Right forelimb (tissue), 1 donor: Measurements from ENCODE around the gene VGLL1.

Experiments used
- DNase-seq: peaks from one replicate; pipeline ENCODE4 v3.0.0-alpha.2; 2018

The VGLL1 gene, protein sequence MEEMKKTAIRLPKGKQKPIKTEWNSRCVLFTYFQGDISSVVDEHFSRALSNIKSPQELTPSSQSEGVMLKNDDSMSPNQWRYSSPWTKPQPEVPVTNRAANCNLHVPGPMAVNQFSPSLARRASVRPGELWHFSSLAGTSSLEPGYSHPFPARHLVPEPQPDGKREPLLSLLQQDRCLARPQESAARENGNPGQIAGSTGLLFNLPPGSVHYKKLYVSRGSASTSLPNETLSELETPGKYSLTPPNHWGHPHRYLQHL

DNA sequence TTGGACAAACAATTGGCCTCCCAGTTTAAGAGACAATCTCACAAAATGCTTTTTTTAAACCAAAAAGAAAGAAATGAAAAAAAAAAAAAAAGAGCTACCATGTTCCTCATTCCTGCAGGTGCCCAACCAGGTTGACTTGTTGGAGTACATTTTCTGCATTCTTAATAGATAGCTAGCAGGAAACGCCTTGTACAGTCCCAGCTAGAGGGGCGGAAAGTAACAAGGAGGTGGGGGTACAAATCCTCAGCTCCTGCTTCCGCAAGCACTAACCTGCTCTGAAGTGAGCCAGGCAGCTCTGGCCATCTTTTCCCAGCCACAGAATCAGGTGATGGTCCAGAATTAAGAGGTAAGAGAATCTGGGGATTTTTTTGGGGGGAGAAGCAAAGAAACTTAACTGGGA lies at the start of gene VGLL1:
Gene VGLL1, plus strand, starts transcription at position 265 of the 400 bp plus-strand sequence. CDS start 3,806 bp downstream, outside the sequence.
- DNase-seq: no peak

DNA sequence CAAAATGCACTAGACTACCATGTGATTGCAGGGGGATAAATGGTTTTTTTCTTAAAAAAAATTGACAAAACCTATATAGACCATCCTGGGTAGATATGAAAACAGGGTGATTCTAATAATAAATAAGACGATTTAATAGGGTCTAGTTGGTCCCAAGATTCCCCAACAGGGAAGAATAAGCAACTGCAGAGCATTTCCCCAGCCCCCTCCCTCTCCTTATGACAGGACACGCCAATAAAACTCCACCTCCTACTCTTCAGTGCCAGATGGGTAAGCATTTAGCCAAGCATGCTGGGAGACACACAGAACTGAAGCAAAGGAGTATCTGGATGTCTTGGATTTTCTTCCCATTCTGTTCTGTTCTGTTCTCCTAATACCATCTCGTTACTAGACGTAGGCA lies 44.4 kb upstream of the VGLL1 start, which contains the start of gene BRS3:
Gene BRS3, plus strand, starts transcription at position 301 of the 400 bp plus-strand sequence. CDS start 168 bp downstream, outside the sequence.
- no peak for DNase-seq

DNA sequence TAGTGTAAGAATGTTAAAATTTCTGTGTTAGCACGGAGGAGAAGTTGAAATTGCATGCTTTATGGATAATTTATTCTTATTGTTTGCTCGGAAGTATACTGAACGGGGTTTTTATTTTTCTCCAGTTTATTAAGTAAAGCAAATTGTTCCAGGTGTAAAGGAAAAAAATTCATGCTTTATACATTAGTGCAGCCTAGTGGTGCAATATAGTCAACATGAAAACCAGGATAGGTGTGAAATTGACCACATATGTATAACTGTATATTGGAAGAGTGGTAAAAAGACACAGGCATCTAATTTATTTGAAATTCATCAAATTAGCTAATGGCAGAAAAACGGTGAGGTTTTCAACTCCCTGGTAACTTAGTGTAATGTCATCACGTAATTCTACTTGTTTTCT lies 43.3 kb upstream of the VGLL1 start:
- DNase-seq: no peak

DNA sequence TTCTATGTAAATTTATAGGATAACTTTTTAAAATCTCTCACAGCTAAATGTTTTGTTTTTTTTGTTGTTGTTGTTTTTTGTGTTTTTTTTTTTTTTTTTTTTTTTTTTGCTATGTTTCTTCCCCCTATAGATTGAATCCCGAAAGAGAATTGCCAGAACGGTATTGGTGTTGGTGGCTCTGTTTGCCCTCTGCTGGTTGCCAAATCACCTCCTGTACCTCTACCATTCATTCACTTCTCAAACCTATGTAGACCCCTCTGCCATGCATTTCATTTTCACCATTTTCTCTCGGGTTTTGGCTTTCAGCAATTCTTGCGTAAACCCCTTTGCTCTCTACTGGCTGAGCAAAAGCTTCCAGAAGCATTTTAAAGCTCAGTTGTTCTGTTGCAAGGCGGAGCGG lies 40.2 kb upstream of the VGLL1 start:
- DNase-seq: no peak

DNA sequence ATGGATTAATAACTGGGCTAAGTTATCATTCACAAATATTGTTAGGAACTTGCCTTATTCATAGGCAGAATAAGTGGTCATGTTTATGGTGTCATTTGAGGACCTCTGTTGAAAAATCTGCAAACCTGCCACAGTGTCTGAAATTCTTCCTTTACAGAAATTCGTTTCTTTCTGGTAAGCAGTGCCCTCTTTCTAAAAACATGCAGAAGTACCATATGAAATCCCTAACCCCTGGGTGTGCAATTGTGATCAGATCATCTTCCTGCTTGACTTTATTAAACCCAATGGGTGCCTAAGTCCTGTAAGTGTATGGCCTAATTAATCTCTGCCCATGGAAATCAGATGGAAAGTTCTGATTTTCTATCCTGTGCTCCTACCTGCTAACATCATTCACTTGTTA lies 39.0 kb upstream of the VGLL1 start:
- DNase-seq: no peak

DNA sequence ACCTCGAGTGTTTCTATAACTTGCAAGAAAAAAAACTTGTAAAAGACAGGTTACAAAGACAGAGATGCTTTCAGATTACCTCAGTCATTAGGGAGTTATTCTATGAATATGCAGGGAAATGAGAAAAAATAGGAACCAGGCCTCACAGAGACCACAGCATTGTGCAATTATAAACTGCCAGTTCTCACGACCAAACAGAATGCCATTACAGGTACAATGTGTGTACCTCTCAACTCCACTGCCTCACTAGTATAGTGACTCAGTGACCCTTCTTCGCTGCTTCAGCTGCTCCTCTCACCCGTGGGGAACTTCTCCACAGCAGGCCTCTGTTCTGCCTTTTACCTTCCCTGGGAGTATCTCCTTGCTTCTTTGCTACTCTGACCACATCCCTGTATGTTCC lies 37.0 kb upstream of the VGLL1 start:
- DNase-seq: no peak

DNA sequence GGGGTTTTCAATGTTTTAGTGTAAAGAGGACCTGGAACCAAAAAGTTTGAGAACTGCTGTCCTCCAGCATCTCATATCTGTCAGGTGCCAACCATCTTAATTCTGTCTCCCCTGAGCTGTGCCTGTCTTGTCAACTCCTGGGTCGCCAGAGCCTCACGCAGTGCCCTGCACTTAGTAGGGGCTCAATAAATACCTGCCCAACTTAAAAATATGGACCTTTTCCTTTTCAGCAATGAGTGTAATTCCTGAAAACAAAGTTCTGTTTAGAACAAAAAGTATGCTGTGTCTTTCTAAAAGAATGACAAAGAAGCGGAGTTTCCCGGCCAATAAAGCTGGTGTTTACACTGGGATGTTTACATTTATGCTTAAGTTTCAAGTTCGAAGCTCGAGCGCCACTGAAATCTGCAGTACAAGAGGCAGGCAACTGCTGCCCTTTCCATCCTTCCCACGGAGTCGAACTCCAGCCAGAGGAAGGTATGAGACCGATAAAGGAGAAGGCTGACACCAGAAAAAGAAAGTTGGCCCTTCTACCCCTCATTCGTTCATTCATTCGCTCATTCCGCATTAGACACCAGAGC lies 35.7 kb upstream of the VGLL1 start:
- no peak for DNase-seq

DNA sequence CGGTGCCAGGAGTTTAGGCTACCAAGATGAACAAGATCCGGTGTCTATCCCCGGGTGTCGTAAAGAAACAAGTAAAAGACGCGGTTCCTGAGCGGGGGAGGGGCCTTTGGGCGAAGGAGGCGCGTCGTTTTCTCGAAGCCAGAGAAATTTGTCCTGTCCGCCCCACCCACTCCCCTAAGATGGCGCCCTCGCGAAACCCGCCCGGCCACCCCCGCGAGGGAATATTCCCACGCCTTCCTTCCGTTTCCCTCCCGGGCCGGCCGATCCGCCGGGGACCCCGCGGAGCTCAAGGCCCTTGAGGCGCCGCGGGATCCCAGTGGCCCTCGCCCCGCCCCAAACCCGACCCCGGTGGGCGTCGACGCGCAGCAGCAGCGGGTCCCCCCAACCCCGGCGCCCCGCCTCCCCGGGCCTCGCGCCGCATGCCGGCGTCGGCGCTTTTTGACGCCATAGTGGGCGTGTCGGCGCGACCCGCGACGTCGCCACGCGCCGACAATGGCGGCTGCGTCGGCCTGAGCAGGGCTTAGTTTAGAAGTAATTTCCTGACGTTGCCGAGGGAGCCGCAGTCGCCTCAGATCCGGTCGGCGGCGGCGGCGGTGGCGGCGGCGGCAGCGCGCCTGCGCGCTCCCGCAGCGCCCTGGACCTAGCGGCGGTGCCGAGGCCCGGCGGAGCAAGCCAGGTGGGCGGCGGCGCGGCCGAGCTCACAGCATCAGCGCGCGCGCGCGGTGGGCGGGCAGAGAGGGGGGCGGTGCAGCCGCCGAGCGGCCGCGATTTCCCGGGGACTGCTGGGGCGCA lies 35.1 kb upstream of the VGLL1 start:
- DNase-seq: peak; percentile 89

DNA sequence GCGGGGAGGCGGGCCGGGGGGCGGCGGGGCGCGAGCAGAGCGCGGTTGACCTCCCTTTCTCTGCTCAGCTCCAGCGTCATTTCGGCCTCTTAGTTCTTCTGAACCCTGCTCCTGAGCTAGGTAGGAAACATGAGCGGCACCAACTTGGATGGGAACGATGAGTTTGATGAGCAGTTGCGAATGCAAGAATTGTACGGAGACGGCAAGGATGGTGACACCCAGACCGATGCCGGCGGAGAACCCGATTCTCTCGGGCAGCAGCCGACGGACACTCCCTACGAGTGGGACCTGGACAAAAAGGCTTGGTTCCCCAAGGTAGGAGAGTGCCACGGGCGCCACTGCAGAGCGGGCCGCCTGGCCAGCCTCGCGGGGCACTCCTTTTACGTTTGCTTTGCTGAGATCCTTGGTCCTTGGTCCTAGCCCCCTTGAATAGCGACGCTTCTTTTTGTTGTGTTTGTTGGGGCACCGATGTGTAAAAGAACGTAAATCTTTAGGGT lies 34.4 kb upstream of the VGLL1 start, which contains the start of gene HTATSF1:
Gene HTATSF1, plus strand, starts transcription at position 37 of the 497 bp plus-strand sequence. Its CDS starts 93 bp downstream, at position 130.
- DNase-seq: no peak

DNA sequence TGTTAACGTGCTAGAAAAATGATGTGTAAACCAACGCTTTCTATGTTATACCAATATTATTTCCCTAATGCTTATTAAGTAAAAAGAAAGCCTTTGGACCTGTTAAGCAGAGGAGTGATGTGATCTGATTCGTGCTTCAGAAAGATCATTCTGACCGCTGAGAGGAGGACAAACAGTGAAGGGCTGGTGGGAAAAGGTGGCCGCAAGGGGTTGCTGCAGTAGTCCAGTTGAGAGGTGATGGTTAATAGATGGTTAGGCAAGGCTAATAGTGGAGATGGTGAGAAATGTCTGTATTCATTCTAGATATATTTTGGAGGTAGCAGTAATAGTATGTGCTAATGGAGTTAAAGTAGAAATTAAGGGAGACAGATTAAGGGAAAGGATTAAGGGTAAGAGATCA lies 12.9 kb upstream of the VGLL1 start:
- DNase-seq: no peak

DNA sequence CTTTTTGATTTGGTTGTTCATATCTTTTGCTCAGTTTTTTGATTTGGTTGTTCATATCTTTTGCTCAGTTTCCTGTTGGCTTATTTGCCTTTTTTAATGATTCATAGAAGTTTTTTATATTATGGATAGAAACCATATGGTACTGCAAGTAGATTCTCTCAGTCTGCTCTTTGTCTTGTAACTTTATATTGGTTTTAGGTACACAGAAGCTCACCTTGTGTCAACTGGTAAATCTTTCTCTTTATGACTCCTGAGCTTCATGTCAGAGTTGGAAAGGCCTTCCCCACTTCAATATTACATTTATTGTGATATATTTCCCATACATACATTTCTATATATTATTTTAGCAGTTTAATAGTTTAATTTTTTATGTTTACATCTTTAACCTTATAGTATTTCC lies 8.2 kb upstream of the VGLL1 start:
- no peak for DNase-seq

DNA sequence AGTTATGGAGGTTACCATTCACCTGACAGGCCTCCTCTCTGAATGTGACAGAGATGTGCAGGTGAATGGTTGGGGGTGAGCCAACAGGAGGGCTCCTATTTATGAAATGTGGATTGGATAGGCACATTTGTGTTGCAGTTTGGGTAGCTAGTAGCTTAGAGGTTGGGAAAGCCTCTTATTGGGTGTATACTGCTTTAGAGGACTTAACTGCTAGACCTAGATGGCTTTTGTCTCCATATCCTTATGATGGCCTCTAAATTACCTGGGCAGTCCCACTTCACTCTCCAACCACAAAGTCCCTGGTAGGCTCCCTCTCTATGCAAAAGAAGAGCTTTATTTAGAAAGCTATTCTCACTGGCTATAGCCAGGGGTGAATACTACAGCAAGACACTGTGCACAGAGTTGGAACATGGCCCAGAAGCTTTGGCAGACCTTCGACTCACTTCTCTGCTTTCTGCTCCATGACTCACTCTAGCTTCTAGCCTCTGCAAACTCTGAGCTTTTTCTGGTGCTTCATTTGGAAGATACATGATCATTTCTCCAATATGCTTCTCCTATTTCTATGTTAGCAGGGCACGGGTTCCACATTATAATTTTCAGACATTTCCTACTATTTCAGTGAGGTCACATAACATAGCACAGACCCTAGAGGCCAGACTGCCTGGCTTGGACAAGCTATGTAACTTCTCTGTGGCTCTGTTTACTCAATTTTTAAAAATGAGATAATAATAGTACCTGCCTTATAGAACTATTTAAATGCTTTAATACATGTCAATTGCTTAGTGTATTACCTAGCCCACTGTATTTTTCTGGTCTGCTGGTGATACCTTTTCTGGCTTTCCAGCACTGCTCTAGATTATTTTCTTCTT lies 6.0 kb upstream of the VGLL1 start:
- peak; percentile 76 for DNase-seq

DNA sequence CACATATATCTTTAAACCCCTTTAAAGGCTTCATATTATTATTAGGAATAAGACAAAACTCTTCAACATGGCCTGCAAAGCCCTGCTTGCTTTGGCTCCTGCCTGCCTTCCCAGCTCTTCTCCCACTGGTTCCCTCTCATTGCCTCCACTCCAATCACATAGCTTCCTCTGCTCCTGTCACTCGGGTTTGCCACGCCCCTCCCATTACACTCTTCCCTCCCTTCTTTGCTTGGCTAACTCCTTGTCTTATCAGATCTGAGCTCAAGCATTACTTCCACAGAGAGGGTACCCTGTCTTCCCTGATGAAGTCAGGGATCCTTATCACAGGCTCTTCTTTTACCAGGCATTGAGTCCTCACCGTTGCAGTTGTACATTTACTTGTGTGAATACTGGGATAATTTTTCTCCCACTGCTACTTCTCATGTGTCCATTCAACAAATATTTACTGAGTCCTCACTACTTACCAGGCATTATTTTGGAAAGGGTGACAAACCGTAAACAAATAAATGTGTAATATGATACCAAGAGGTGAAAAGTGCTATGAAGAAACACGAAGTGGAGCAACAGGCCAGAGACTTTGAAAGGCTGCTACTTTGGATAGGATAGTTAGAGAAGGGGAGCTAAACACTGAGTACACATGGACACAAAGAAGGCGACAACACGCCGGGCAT lies 3.2 kb upstream of the VGLL1 start:
- DNase-seq: no peak

DNA sequence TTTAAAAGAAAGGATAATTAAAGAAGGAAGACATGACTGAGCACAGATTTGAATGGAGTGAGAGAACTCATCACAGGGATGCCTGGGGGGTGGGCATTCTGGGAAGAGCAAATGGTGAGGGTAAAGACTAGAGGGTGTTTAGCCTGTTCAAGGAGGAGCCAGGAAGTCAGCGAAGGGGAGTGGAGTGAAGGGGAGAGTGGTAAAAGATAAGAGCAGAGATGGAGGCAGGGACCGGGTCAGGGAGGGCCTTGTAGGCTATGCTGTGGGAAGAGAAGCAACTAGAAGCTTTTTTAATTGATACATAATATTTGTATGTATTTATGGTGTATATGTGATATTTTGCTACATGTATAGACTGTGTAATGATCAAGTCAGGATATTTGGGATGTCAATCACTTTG lies 2.2 kb upstream of the VGLL1 start:
- no peak for DNase-seq

DNA sequence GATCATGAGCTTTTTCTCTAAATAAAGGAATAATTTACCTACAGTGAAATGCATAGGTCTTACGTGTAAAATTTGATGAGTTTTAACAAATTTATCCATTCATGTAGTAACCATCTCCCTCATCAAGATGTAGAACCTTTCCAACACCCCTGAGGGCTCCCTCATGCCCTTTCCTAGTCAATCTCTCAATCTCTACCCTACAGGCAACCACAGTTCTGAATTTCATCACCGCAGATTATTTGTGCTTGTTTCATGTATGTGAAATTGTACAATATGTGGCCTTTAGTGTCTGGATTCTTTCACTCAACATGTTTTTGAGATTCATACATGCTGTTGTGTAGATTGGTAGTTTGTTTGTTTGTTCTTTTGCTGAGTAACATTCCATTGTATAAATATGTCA lies 2.1 kb downstream of the VGLL1 start:
- DNase-seq: no peak

DNA sequence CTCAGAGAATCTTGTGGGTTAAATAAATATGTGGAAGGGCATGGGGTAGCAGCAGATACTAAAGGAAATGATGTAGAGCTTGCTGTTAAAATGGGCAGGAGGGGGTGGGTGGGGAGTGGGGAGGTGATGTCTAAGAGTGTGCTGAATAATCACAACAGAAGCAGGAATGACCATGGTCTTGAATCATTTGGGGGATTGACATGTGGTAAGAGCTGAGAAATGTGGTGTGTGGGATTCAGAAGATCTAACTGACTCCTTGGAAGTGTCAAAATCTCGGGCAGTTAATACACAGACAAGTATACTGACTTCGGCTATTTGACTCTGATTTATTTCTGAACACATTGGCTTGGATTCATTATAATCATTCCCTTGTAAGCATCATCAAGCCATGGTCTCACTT lies 6.8 kb downstream of the VGLL1 start:
- DNase-seq: no peak

DNA sequence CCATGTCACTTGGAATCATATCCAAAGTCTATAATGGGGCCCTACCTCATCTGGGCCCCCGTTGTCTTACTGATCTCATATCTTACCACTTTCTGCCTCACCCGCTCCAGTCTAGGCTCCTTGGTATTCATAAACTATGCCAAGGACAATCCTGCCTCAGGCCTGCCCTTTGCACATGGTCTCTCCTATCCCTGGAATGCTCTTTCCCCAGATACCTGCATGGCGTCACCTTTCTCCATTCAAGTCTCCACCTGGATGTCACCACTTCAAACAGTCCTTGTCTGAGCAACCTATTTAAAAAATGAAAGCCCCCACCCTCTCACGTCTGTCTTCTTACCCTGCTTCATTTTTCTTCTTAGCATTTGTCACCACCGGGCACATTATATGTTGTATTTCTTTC lies 8.2 kb downstream of the VGLL1 start:
- no peak for DNase-seq

DNA sequence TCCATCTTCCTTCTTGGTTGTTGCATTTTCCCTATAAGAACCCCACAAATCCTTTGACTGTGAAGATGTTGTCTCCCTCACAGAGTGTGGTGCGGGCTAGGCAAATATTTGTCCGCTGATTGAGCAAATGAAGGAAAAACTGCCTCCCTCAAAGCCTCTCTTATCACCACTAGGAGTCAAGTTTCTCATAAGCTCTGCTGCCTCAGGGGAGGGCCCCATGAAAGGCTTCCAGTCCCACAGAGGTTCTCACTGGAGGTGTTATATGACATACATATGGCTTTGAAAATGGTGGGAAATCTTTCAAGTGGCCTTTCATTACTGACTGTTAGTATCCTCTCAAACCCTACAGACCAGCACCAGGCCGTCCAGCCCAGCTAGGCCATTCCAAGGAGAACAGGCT lies 9.3 kb downstream of the VGLL1 start:
- DNase-seq: no peak

DNA sequence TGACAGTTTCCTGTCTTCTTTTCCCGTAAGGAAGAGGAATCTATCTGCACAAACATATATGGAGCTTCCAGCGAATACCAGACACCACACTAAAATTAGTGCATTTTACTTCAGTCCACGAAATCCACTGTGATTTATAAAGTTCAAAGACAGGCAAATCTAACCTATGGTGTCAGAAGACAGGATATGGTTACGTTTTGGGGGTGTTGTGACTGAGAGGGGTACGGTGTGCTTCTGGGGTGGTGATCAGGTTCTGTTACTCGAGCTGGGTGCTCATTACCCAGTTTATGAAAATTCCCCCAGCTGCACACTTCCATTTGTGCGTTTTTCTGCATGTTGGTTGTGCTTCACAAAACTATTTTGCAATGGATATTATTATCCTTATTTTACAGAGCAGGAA lies 10.3 kb downstream of the VGLL1 start:
- no peak for DNase-seq

DNA sequence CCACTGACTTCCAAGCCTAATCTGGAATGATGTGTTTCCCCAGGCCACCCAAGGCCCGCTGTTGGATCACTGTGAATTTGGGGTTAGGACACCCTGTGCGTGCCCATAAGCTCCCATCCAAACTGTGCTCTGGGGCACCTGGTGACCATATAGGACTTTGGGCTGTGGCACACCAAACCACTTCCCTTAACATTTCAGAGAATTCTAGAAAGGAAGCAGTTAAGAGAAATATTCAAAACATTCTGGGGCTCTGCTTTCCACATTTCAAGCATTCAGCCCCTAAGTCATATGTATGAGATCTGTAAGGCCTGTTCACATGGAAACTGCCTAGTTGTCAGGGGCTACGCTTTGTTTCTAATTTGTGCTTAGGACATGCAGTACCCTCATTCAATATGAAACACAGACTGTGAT lies 14.4 kb downstream of the VGLL1 start:
- no peak for DNase-seq

DNA sequence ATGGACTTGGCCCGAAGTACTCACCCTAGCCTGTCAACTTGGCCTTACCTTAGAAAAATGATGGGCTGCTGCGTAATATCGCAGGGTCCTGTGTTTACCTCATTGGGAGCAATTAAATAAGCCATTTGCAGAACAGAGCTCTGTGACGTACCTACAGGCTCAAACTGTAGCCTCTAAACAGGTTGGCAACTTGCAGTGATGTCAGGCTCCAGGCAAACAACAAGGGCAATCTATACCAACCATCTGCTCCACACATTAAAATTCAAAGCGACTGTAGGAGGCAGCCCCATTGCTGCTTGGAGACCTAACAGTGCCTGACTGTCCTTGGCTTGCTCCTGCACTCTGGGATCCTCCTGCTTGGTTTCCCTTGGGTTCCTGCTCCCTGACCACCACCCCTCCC lies 17.2 kb downstream of the VGLL1 start:
- DNase-seq: no peak

DNA sequence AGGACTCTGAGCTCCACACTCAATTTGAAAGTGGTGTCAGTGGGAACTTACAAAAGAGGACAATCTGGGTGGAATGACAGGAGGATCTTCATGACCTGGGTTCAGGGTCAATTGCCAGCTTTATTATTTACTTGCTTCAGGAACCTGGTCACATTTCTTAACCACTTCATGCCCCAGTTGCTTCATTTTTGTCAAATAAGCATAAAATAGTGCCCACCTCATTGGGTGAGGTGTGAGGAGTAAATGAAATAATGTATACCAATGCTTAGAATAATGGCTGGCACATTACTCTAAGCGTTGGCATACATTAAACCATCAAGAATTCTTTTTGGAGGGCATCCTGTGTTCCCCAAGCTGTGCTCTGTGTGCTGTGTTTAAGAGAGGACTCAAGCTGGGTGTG lies 19.4 kb downstream of the VGLL1 start:
- no peak for DNase-seq
